Uterus (tissue), 4 donors: ENCODE data around the gene EGFL8. TPM values are rescaled to one million over a fixed set of nuclear protein-coding genes. Genes with fewer than 3 reads are reported as not detected.
A peak's percentile ranks its signal among the peaks of the same experiment; 100 is the strongest.

ENCODE experiments used
- DNase-seq, 2 donors: peaks; one replicate each; pipeline ENCODE4 v3.0.0-alpha.2; 2019 to 2020
- H3K27ac ChIP-seq, 2 donors: fragments of 200-600 bp; sonication (generic); 1 replicate in 1 of 2; 2 replicates in 1 of 2; pipeline ENCODE4 v1.5.1; 2016 to 2018
- H3K27me3 ChIP-seq, 2 donors: fragments of 200-600 bp; sonication (generic); one replicate each; pipeline ENCODE4 v1.5.1; 2018 to 2019; ENCODE audit warnings: control low read depth in 1 of 2
- H3K36me3 ChIP-seq, 2 donors: fragments of 200-600 bp; sonication (generic); one replicate each; pipeline ENCODE4 v1.5.1; 2019; ENCODE audit warnings: control low read depth in 1 of 2
- H3K4me1 ChIP-seq, 2 donors: fragments of 200-600 bp; sonication (generic); one replicate each; pipeline ENCODE4 v1.5.1; 2018 to 2019; ENCODE audit warnings: control low read depth in 1 of 2
- H3K4me3 ChIP-seq, 2 donors: fragments of 200-600 bp; sonication (generic); 1 replicate in 1 of 2; 2 replicates in 1 of 2; pipeline ENCODE4 v1.5.1; 2018 to 2019; ENCODE audit warnings: mild to moderate bottlenecking in 1 of 2
- H3K9me3 ChIP-seq, 2 donors: fragments of 200-600 bp; sonication (generic); one replicate each; pipeline ENCODE4 v1.5.1; 2019; ENCODE audit warnings: control low read depth in 1 of 2
- CTCF ChIP-seq, 4 experiments: fragments of 200-600 bp in 2 of 4; fragments of 450-650 bp in 2 of 4; sonication (generic) in 2 of 4; IDR thresholded peaks; one replicate each; pipeline ENCODE4 v1.5.1; 2016 to 2019; ENCODE audit warnings: antibody characterized with exemption in 4 of 4, mild to moderate bottlenecking in 2 of 4, moderate library complexity in 1 of 4
- POLR2A ChIP-seq, 2 donors: fragments of 450-650 bp; IDR thresholded peaks; one replicate each; pipeline ENCODE4 v1.6.1; 2016; ENCODE audit warnings: antibody characterized with exemption in 2 of 2, mild to moderate bottlenecking in 1 of 2, moderate library complexity in 1 of 2
- intact Hi-C: fragments of 100-400 bp; cut with DNase I; formaldehyde crosslinking; loops from one replicate; pipeline ENCODE4 v1.15.1; 2023; ENCODE audit warnings: low total_unique reads
- total RNA-seq, 4 donors: library from RNA; depleted of rRNA in 3 of 4; stranded (reverse); fragments of >200 nt in 3 of 4; gene quantifications; one replicate each; pipeline versions ENCODE4 v1.1.0 to v1.2.4, GENCODE V29; 2014 to 2023
- donor health status: DM: yes; HTN: yes; CAD: no.

The EGFL8 gene
- total RNA-seq, 4 donors from 2014 or later, result 9.2 to 54.8 (median 20.2) TPM

- TF ChIP-seq CTCF (IDR thresholded peaks at IDR 0.05) (no peak), POLR2A (IDR thresholded peaks at IDR 0.05) (no peak)
- Histone ChIP-seq H3K27ac (peak overlapping the region; percentile 96 to 98), H3K9me3 (no peaks in the 10 kb centered on the region), H3K4me3 (peak overlapping the region; percentile 84 to 99), H3K4me1 (peaks cover 9 to 14% of the 10 kb centered on the region in 2 donors), H3K27me3 (no peaks in the 10 kb centered on the region), H3K36me3 (no peaks in the 10 kb centered on the region)
- DNase-seq, result no peak
- intact Hi-C loops, result loop anchor here (10.0 kb wide), 1 partner anchor 51 kb away; the partner anchor contains the start of gene ATF6B
Observed at GRCh38 chr6:32175322-32175710, 10.9 kb downstream of the EGFL8 start.

GRCh38 chr6:32175711-32176475 is 11.5 kb downstream of the EGFL8 start, which contains the start of gene AGPAT1:
TSS of gene AGPAT1 (minus strand) at chr6:32176084. CDS start at chr6:32171496, 4,588 bp downstream.
- Histone ChIP-seq H3K36me3 (no peaks in the 10 kb centered on the region), H3K27me3 (no peaks in the 10 kb centered on the region), H3K4me1 (peaks cover 9 to 14% of the 10 kb centered on the region in 2 donors), H3K9me3 (no peaks in the 10 kb centered on the region), H3K4me3 (peak within 1 kb of the TSS; percentile 84 to 99), H3K27ac (peak within 1 kb of the TSS; percentile 96 to 98)
- intact Hi-C loops, result loop anchor here (10.0 kb wide), 1 partner anchor 51 kb away; the partner anchor contains the start of gene ATF6B
- TF ChIP-seq CTCF (IDR thresholded peaks at IDR 0.05) (peak in 1 of 4 experiments; percentile 11), POLR2A (IDR thresholded peaks at IDR 0.05) (peak; percentile 80 to 83)
- peak; percentile 99 for DNase-seq

- H3K27ac ChIP-seq, result peak overlapping the region; percentile 96 to 98
- H3K9me3 ChIP-seq, result no peaks in the 10 kb centered on the region
- peaks cover 9 to 14% of the 10 kb centered on the region in 2 donors for H3K4me1 ChIP-seq
- no peaks in the 10 kb centered on the region for H3K36me3 ChIP-seq
- intact Hi-C loops, result loop anchor here (10.0 kb wide), 1 partner anchor 52 kb away; the partner anchor contains the start of gene ATF6B
- TF ChIP-seq POLR2A (IDR thresholded peaks at IDR 0.05) (no peak), CTCF (IDR thresholded peaks at IDR 0.05) (no peak)
- peak overlapping the region; percentile 84 to 99 for H3K4me3 ChIP-seq
- H3K27me3 ChIP-seq, result no peaks in the 10 kb centered on the region
- DNase-seq, result no peak
Observed at GRCh38 chr6:32176476-32177182, 12.2 kb downstream of the EGFL8 start.

- H3K4me3 ChIP-seq, result peak overlapping the region; percentile 84 to 99
- no peaks in the 10 kb centered on the region for H3K9me3 ChIP-seq
- no peaks in the 10 kb centered on the region for H3K36me3 ChIP-seq
- intact Hi-C loops, result loop anchor here (10.0 kb wide), 1 partner anchor 52 kb away; the partner anchor contains the start of gene ATF6B
- H3K27ac ChIP-seq, result peak overlapping the region; percentile 96 to 98
- H3K27me3 ChIP-seq, result no peaks in the 10 kb centered on the region
- TF ChIP-seq POLR2A (IDR thresholded peaks at IDR 0.05), result peak; percentile 24 to 63
- TF ChIP-seq CTCF (IDR thresholded peaks at IDR 0.05), result no peak
- peaks cover 9 to 14% of the 10 kb centered on the region in 2 donors for H3K4me1 ChIP-seq
- peak in 1 of 2 donors; percentile 56 for DNase-seq
Observed at GRCh38 chr6:32177183-32177787, 12.9 kb downstream of the EGFL8 start.
